ENCODE data around the gene PTPRN2. TPM values are rescaled to one million over a fixed set of nuclear protein-coding genes. Genes with fewer than 3 reads are reported as not detected.

Gene PTPRN2
- total and polyA plus RNA-seq, 2 donors, result 1.7 to 1.9 TPM

GRCh38 chr7:157864911-157865310, 722.7 kb downstream of the PTPRN2 start:
- Histone ChIP-seq H3K27ac (ENCODE audit: low read depth in 1 of 2, low read length in 1 of 2) (no peak overlapping the region), H3K4me3 (ENCODE audit: low read length in 2 of 2) (no peak overlapping the region), H3K27me3 (ENCODE audit: control insufficient read depth in 2 of 2, insufficient read depth in 1 of 2, low read length in 1 of 2) (no peaks in the 10 kb centered on the region), H3K36me3 (ENCODE audit: control insufficient read depth in 2 of 2, insufficient read depth in 2 of 2, low read length in 1 of 2) (no peaks in the 10 kb centered on the region), H3K9me3 (ENCODE audit: control insufficient read depth in 2 of 2, insufficient read depth in 1 of 2, low read length in 1 of 2) (peaks cover 0 to 15% of the 10 kb centered on the region in 2 donors), H3K4me1 (ENCODE audit: control insufficient read depth in 2 of 2, insufficient read depth in 2 of 2, low read length in 2 of 2) (no peaks in the 10 kb centered on the region)
- no peak for DNase-seq (ENCODE audit: low read depth in 6 of 9, low spot score in 9 of 9)
- WGBS, result 92% methylated on average over 12 of the region's 12 CpGs

GRCh38 chr7:157863906-157864810, 723.5 kb downstream of the PTPRN2 start:
- Histone ChIP-seq H3K27me3 (ENCODE audit: control insufficient read depth in 2 of 2, insufficient read depth in 1 of 2, low read length in 1 of 2) (no peaks in the 10 kb centered on the region), H3K36me3 (ENCODE audit: control insufficient read depth in 2 of 2, insufficient read depth in 2 of 2, low read length in 1 of 2) (no peaks in the 10 kb centered on the region), H3K4me1 (ENCODE audit: control insufficient read depth in 2 of 2, insufficient read depth in 2 of 2, low read length in 2 of 2) (no peaks in the 10 kb centered on the region), H3K27ac (ENCODE audit: low read depth in 1 of 2, low read length in 1 of 2) (no peak overlapping the region), H3K4me3 (ENCODE audit: low read length in 2 of 2) (no peak overlapping the region), H3K9me3 (ENCODE audit: control insufficient read depth in 2 of 2, insufficient read depth in 1 of 2, low read length in 1 of 2) (peaks cover 0 to 15% of the 10 kb centered on the region in 2 donors)
- 89% methylated on average over 31 of the region's 31 CpGs for WGBS
- no peak for DNase-seq (ENCODE audit: low read depth in 6 of 9, low spot score in 9 of 9)

GRCh38 chr7:157863176-157863575, 724.4 kb downstream of the PTPRN2 start:
- 93% methylated on average over 12 of the region's 12 CpGs for WGBS
- H3K4me1 ChIP-seq (ENCODE audit: control insufficient read depth in 2 of 2, insufficient read depth in 2 of 2, low read length in 2 of 2), result no peaks in the 10 kb centered on the region
- peaks cover 0 to 10% of the 10 kb centered on the region in 2 donors for H3K9me3 ChIP-seq (ENCODE audit: control insufficient read depth in 2 of 2, insufficient read depth in 1 of 2, low read length in 1 of 2)
- no peaks in the 10 kb centered on the region for H3K36me3 ChIP-seq (ENCODE audit: control insufficient read depth in 2 of 2, insufficient read depth in 2 of 2, low read length in 1 of 2)
- H3K4me3 ChIP-seq (ENCODE audit: low read length in 2 of 2), result no peak overlapping the region
- no peak overlapping the region for H3K27ac ChIP-seq (ENCODE audit: low read depth in 1 of 2, low read length in 1 of 2)
- no peaks in the 10 kb centered on the region for H3K27me3 ChIP-seq (ENCODE audit: control insufficient read depth in 2 of 2, insufficient read depth in 1 of 2, low read length in 1 of 2)
- DNase-seq (ENCODE audit: low read depth in 6 of 9, low spot score in 9 of 9), result no peak

GRCh38 chr7:157862731-157863130, 724.9 kb downstream of the PTPRN2 start:
- DNase-seq (ENCODE audit: low read depth in 6 of 9, low spot score in 9 of 9), result no peak
- H3K27ac ChIP-seq (ENCODE audit: low read depth in 1 of 2, low read length in 1 of 2), result no peak overlapping the region
- no peaks in the 10 kb centered on the region for H3K36me3 ChIP-seq (ENCODE audit: control insufficient read depth in 2 of 2, insufficient read depth in 2 of 2, low read length in 1 of 2)
- peaks cover 0 to 6% of the 10 kb centered on the region in 2 donors for H3K9me3 ChIP-seq (ENCODE audit: control insufficient read depth in 2 of 2, insufficient read depth in 1 of 2, low read length in 1 of 2)
- no peak overlapping the region for H3K4me3 ChIP-seq (ENCODE audit: low read length in 2 of 2)
- H3K4me1 ChIP-seq (ENCODE audit: control insufficient read depth in 2 of 2, insufficient read depth in 2 of 2, low read length in 2 of 2), result no peaks in the 10 kb centered on the region
- no peaks in the 10 kb centered on the region for H3K27me3 ChIP-seq (ENCODE audit: control insufficient read depth in 2 of 2, insufficient read depth in 1 of 2, low read length in 1 of 2)
- 95% methylated on average over 25 of the region's 25 CpGs for WGBS

GRCh38 chr7:157861551-157861950, 726.1 kb downstream of the PTPRN2 start:
- 96% methylated on average over 17 of the region's 17 CpGs for WGBS
- no peak overlapping the region for H3K4me3 ChIP-seq (ENCODE audit: low read length in 2 of 2)
- peaks cover 0 to 1% of the 10 kb centered on the region in 2 donors for H3K9me3 ChIP-seq (ENCODE audit: control insufficient read depth in 2 of 2, insufficient read depth in 1 of 2, low read length in 1 of 2)
- no peak for DNase-seq (ENCODE audit: low read depth in 6 of 9, low spot score in 9 of 9)
- peaks cover 0 to 2% of the 10 kb centered on the region in 2 donors for H3K27me3 ChIP-seq (ENCODE audit: control insufficient read depth in 2 of 2, insufficient read depth in 1 of 2, low read length in 1 of 2)
- H3K4me1 ChIP-seq (ENCODE audit: control insufficient read depth in 2 of 2, insufficient read depth in 2 of 2, low read length in 2 of 2), result no peaks in the 10 kb centered on the region
- H3K36me3 ChIP-seq (ENCODE audit: control insufficient read depth in 2 of 2, insufficient read depth in 2 of 2, low read length in 1 of 2), result no peaks in the 10 kb centered on the region
- no peak overlapping the region for H3K27ac ChIP-seq (ENCODE audit: low read depth in 1 of 2, low read length in 1 of 2)

- Histone ChIP-seq H3K36me3 (ENCODE audit: control insufficient read depth in 2 of 2, insufficient read depth in 2 of 2, low read length in 1 of 2) (no peaks in the 10 kb centered on the region), H3K27me3 (ENCODE audit: control insufficient read depth in 2 of 2, insufficient read depth in 1 of 2, low read length in 1 of 2) (peaks cover 0 to 4% of the 10 kb centered on the region in 2 donors), H3K27ac (ENCODE audit: low read depth in 1 of 2, low read length in 1 of 2) (no peak overlapping the region), H3K4me3 (ENCODE audit: low read length in 2 of 2) (no peak overlapping the region), H3K4me1 (ENCODE audit: control insufficient read depth in 2 of 2, insufficient read depth in 2 of 2, low read length in 2 of 2) (no peaks in the 10 kb centered on the region), H3K9me3 (ENCODE audit: control insufficient read depth in 2 of 2, insufficient read depth in 1 of 2, low read length in 1 of 2) (peaks cover 0 to 1% of the 10 kb centered on the region in 2 donors)
- WGBS, result 96% methylated on average over 21 of the region's 21 CpGs
- DNase-seq (ENCODE audit: low read depth in 6 of 9, low spot score in 9 of 9), result no peak
Observed at GRCh38 chr7:157861031-157861491, 726.6 kb downstream of the PTPRN2 start.

- DNase-seq (ENCODE audit: low read depth in 6 of 9, low spot score in 9 of 9), result no peak
- H3K4me3 ChIP-seq (ENCODE audit: low read length in 2 of 2), result no peak overlapping the region
- H3K27me3 ChIP-seq (ENCODE audit: control insufficient read depth in 2 of 2, insufficient read depth in 1 of 2, low read length in 1 of 2), result peaks cover 0 to 4% of the 10 kb centered on the region in 2 donors
- H3K27ac ChIP-seq (ENCODE audit: low read depth in 1 of 2, low read length in 1 of 2), result no peak overlapping the region
- peaks cover 0 to 1% of the 10 kb centered on the region in 2 donors for H3K9me3 ChIP-seq (ENCODE audit: control insufficient read depth in 2 of 2, insufficient read depth in 1 of 2, low read length in 1 of 2)
- no peaks in the 10 kb centered on the region for H3K4me1 ChIP-seq (ENCODE audit: control insufficient read depth in 2 of 2, insufficient read depth in 2 of 2, low read length in 2 of 2)
- WGBS, result 96% methylated on average over 11 of the region's 11 CpGs
- H3K36me3 ChIP-seq (ENCODE audit: control insufficient read depth in 2 of 2, insufficient read depth in 2 of 2, low read length in 1 of 2), result no peaks in the 10 kb centered on the region
Observed at GRCh38 chr7:157860406-157860805, 727.2 kb downstream of the PTPRN2 start.

GRCh38 chr7:157859915-157860314, 727.7 kb downstream of the PTPRN2 start:
- no peaks in the 10 kb centered on the region for H3K4me1 ChIP-seq (ENCODE audit: control insufficient read depth in 2 of 2, insufficient read depth in 2 of 2, low read length in 2 of 2)
- H3K4me3 ChIP-seq (ENCODE audit: low read length in 2 of 2), result no peak overlapping the region
- 91% methylated on average over 6 of the region's 6 CpGs for WGBS
- H3K27me3 ChIP-seq (ENCODE audit: control insufficient read depth in 2 of 2, insufficient read depth in 1 of 2, low read length in 1 of 2), result peaks cover 0 to 4% of the 10 kb centered on the region in 2 donors
- H3K9me3 ChIP-seq (ENCODE audit: control insufficient read depth in 2 of 2, insufficient read depth in 1 of 2, low read length in 1 of 2), result peaks cover 0 to 1% of the 10 kb centered on the region in 2 donors
- DNase-seq (ENCODE audit: low read depth in 6 of 9, low spot score in 9 of 9), result no peak
- no peak overlapping the region for H3K27ac ChIP-seq (ENCODE audit: low read depth in 1 of 2, low read length in 1 of 2)
- H3K36me3 ChIP-seq (ENCODE audit: control insufficient read depth in 2 of 2, insufficient read depth in 2 of 2, low read length in 1 of 2), result no peaks in the 10 kb centered on the region

- Histone ChIP-seq H3K4me1 (ENCODE audit: control insufficient read depth in 2 of 2, insufficient read depth in 2 of 2, low read length in 2 of 2) (no peaks in the 10 kb centered on the region), H3K4me3 (ENCODE audit: low read length in 2 of 2) (no peak overlapping the region), H3K9me3 (ENCODE audit: control insufficient read depth in 2 of 2, insufficient read depth in 1 of 2, low read length in 1 of 2) (peaks cover 0 to 1% of the 10 kb centered on the region in 2 donors), H3K27ac (ENCODE audit: low read depth in 1 of 2, low read length in 1 of 2) (no peak overlapping the region), H3K27me3 (ENCODE audit: control insufficient read depth in 2 of 2, insufficient read depth in 1 of 2, low read length in 1 of 2) (peaks cover 0 to 8% of the 10 kb centered on the region in 2 donors), H3K36me3 (ENCODE audit: control insufficient read depth in 2 of 2, insufficient read depth in 2 of 2, low read length in 1 of 2) (no peaks in the 10 kb centered on the region)
- DNase-seq (ENCODE audit: low read depth in 6 of 9, low spot score in 9 of 9), result no peak
- 93% methylated on average over 21 of the region's 21 CpGs for WGBS
Observed at GRCh38 chr7:157857578-157858075, 730.0 kb downstream of the PTPRN2 start.

All from thymus (tissue), 11 donors.